GM19240 (cell line): ENCODE data around the gene PDE7B.
"Not testable (repeated sequence)": the region's sequence is repeated elsewhere in the genome, so short reads cannot be mapped to it uniquely, and the experiment has no call there.

Experiments used
- DNase-seq: peaks from one replicate; pipeline ENCODE4 v3.0.0; 2011; ENCODE audit warnings: low spot score; ENCODE audit not compliant: insufficient read length

The PDE7B gene

GRCh38 chr6:136178749-136179148, 327.2 kb downstream of the PDE7B start:
- no peak for DNase-seq

DNA sequence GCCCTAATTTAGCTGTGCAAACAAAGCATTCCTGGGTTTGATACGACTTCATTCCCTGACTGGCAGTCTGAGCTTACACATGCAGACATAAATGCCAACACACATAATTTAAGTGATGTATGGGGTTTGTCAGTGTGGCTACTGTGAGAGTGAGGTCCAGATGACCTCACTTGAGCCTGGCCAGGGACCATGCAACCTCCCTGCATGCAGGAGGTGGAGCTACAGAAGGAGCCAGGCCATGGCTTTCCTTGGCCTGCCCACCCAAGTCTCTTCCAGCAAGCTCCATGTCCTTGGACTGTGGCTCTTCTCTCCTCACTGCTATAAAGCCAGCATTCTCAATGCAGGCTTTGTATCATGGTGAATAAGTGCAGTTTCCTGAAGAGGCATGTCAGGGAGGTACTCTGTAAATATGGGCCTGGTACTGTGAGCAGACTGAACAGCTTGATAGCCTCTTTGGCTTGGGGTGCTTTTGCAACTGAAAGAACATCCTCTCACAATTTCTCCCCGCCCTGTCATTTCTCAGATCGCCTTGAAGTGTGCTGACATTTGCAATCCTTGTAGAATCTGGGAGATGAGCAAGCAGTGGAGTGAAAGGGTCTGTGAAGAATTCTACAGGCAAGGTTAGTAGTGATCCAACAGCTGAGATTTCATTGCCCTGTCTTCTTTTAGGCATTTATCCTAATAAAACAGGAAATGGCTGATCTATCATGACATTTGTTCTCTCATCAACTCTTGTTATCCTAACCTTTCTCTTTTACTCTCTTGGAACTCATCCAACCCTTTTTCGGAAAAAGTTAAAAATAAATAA, 329.4 kb downstream of the PDE7B start:
- DNase-seq: no peak

GRCh38 chr6:136181512-136181833, 330.0 kb downstream of the PDE7B start:
- no peak for DNase-seq

- no peak for DNase-seq
These were observed 330.4 kb downstream of the PDE7B start for GRCh38 chr6:136181861-136182260.

DNA sequence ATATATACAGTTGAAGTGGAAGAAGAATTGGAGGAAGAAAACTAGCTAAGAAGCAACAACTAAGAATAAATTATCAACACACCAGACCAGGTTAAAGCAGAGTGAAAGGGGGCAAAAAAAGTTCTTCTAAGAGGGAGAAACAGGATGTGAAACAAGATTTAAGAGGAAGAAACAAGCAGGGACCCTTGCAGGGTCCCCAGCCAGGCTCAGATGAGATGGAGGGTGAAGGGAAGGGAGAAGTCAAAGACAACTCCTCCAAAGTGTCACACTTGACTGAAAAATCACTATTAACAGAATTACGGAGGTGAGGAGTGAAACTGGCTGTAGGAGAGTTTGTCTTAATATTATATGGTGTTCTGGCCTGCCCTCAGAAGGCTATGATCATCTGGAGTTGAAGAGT, 333.2 kb downstream of the PDE7B start:
- no peak for DNase-seq

DNA sequence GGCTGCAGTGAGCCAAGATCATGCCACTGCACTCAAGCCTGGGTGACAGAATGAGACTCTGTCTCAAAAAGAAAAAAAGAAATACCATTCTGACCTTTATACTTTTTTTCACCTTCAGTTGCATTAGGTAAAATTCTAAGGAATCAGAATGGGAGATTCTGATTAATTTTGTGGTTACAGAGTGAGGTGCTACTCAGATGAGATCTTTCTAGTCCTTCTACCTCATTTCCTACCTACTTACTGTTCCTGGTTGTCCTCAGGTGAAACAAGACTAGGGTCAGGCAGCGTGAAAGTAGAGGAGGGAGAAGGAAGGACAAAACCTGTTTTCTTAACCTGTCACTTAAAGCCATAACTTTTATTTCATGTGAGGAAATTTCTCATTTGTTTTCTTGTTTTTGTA, 334.9 kb downstream of the PDE7B start:
- DNase-seq: no peak

DNA sequence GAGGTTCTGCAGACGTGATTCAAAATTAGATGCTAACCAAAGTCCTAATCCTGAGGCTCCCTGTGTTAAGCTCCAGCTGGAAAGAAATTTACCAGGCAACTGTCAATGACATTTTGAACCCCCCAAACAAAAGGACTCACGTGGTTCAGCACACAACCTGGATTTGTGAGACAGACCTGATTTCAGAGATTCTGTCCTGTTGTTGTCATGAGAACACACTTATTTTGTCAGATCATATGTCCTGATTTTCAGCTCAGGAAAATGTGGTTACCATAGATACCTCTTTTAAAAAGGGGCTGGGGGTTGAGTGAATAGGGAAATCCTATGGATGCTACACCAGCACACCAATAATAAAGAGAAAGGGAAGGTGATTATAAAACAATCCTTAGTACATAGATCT, 337.0 kb downstream of the PDE7B start:
- no peak for DNase-seq

GRCh38 chr6:136189104-136189503, 337.6 kb downstream of the PDE7B start:
- DNase-seq: no peak

DNA sequence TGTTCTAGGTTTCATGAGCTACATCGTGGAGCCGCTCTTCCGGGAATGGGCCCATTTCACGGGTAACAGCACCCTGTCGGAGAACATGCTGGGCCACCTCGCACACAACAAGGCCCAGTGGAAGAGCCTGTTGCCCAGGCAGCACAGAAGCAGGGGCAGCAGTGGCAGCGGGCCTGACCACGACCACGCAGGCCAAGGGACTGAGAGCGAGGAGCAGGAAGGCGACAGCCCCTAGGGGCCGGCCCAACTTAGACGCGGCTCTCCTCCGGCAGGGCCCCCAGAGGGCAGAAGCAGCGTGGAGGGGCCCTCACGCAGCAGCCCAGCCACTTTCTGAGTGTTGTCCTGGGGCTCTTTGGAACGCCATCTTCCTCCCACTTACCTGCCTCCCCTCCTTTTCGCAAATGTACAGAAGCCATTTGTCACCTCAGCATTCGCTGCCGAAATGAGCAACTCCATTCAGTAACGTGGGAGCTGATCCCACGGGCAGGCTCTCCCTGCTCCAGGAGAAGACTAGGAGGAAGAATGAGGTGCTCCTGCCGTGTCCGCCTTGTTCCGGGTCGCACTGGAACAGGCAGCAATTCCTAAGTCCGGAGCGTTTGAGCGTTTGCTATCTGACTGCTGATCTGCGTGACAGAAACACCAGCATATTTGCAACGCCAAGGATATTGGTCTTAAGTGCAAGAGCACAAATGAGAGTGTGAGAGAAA, 340.3 kb downstream of the PDE7B start:
- no peak for DNase-seq

DNA sequence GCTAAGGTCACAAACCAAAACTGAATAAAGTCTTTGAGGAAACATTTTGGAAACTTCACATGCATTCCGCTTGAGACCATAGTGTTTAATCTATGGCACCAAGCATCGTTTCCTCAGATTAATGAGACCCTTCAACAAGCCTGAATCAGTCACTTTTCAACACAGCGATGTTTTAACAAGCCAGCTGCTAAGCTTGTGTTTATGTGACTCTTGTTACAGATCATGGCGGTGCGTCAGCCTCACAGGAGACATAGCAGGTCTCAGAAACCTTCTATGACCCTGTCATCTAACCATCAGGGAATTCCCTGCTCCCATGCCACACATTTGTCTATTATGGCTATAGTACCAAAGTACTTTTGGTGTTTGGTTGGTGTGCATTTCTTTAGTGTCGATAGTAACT, 341.4 kb downstream of the PDE7B start:
- DNase-seq: no peak

- DNase-seq: no peak
These were observed 350.2 kb downstream of the PDE7B start for GRCh38 chr6:136201732-136202131.

DNA sequence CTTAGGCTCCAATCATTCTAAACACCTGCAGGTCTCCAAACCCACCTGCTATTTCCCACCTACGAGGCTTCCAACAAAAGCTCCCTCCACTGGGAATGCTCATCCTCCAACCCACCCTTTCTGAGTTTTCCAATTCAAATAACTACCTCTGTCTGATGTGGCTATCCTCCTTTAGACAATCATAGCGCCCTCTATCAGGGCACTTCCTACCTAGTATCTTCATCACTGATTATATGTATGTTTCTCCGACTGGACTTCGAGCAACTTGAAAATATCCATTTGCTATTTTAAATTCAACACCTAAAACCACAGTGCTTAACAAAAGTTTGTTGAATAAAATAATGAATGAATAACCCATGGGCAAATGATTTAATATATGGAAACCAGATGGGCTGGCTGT, 357.3 kb downstream of the PDE7B start:
- no peak for DNase-seq

DNA sequence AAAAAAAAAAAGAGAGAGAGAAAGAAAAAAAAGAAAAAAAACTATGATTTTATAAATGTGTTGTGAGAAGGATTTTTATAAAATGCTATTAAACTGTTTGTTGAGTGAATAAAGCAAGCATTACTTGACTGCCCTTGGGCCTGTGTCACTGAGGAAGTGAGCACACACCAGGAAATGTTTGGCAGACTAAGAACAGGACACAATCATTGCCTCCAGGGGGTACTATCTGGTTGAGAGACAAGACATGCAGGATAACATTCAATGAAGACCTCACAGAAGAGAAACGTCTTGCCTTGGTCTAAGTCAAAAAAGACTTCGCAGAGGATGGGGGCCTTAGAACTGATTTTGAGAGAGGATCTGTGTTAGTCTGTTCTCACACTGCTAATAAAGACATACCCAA, 358.0 kb downstream of the PDE7B start:
- no peak for DNase-seq

DNA sequence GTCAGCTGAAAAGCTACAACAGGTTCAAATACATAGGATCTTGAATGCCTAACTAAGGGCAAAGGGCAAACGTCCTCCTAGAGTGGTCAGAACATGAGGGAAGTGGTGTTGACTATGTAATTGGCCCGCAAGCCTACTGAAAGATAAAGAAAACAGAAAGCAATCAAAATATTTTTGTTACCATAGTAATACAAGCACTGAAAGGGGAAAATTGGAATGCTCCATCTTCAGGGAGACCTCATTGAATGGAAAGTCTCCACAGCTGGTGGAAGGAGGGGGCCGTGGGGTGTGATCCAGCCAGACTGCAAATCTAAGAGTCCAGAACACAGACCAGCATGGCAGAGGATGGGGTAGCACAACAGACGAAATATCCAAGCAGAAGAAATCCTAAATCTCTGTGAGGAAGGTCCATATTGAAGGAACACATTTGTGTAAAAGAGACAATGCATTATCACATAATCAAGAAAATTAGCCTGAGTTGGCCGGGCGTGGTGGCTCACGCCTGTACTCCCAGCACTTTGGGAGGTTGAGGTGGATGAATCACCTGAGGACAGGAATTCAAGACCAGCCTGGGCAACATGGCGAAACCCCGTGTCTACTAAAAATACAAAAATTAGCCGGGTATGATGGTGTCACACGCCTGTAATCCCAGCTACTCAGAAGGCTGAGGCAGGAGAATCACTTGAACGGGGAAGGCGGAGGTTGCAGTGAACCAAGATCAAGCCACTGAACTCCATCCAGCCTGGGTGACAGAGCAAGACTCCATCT, 359.1 kb downstream of the PDE7B start:
- DNase-seq: no peak

DNA sequence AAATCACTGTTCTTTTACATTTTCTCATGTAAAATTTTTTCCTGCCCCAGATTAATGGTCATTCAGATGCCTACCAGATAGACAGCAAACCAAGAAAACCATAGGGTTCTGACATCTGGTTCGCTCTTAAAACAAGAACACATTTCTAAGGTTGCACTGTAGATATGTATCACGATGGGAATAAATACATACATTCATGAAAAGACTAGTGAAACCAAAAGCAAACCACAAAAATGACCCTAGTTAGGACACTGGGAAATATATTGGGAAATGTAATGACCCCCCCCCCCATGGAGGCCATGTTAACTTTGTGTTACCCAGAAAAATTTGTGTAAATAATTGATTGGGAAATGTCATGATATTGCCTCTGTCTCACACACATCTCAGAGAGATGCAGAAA, 361.1 kb downstream of the PDE7B start:
- no peak for DNase-seq

DNA sequence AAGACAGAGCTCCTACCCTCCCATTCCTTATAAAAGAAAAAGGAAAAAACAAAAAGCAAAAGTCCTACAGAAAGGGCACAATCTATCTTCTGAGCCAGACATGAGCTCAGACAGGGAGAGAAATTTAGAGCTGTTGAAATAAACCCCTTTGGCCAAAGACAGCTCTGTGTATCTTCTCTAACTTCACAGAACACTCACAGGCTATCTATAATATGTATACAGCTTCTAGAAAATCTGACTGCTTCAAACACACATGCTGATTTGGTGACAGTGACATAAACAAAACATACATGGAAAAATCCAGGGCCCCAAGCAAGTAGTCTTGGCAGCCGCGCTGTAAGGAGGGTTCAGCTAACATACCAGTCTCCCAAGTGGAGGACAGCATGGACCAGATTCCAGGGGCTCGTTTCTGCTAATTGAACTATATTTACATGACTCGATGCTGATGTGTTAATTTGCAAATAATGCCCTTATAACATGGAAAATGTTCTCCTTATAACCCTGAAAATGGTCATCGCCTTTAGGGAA, 361.6 kb downstream of the PDE7B start:
- no peak for DNase-seq

- DNase-seq: no peak
These were observed 362.4 kb downstream of the PDE7B start for GRCh38 chr6:136213853-136214252.

DNA sequence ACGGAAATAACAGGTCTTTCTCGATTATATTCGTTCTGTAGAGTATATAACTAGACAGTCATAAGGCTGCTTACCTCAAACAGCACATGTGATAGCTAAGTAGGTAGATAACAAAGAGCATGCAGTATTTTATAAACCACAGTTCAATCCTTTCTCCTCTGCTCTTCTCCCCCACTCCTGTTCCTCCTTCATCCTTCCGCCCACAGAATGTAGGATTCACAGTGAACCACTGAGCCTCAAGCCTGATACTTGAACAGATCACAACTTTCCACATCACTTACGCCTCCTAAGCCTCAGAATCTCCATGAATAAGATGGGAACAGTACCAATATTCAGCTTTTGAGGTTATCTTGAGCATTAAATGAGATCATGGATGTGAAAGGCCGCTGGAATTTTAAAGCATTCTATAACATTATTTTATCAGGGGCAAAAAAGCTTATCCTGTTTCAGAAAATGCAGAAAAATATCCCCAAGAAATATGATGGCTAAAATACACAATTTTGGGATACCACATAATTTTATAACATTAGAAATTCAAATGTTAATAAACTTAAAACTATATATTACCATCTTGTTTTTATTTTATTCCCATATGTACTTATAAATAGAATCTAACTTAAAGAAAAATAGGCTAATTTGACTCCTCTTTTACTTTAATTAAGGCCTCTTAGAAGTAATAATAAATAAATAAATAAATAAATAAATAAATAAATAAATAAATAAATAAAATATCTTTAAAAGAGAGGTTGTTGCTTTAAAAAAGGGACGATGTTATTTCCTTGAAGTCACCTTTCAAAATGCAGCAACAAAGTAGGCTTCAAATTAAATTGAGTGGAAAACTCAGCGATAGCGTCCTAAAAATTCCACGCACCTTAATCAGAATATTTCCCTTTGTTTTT, 365.3 kb downstream of the PDE7B start:
- no peak for DNase-seq

- not testable (repeated sequence) for DNase-seq
These were observed 373.5 kb downstream of the PDE7B start for GRCh38 chr6:136224974-136225373.

- no peak for DNase-seq
These were observed 374.0 kb downstream of the PDE7B start for GRCh38 chr6:136225496-136225895.

DNA sequence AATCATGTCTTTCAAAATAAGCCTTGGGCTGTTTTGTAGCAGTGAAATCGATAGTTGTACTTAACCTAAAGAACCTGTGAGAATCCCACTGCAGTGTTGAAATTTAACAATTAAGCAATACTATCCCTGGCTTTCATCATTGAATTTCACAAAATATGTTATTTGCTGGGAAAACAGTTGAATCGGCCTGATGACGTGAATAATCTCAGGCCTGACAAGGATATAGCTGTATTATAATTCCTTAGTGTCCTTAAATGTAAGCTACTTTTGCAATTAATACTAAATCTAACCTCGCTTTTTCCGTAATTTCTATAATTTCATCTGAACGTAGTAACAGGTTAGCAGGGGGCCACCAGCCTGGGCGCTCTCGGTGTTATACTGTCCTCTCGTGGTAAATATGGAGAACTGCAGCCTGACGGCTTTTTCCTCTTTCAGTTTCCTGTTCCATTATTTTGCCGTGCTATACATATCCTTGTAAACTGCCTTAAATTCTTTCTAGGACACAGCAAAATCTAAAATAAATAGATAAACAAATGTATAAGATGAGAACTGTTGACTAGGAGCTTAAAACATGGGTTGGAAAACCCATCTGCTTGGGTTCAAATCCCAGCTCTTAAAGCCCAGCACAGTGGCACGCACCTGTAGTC, 374.6 kb downstream of the PDE7B start:
- peak; percentile 25 for DNase-seq
